Keratinocyte (primary cell): ENCODE data around the gene NACAD. TPM values are rescaled to one million over a fixed set of nuclear protein-coding genes. Genes with fewer than 3 reads are reported as not detected.

Experiments
- DNase-seq: peaks from one replicate; pipeline ENCODE4 v3.0.0-alpha.2; 2011; ENCODE audit warnings: low read depth, missing footprints, low spot score
- FAIRE-seq: peaks from 2 replicates; lab custom pipeline; 2011; peaks lifted over from hg19 to GRCh38; lab: Jason Lieb, UNC
- H2AFZ ChIP-seq: 2 replicates; pipeline ENCODE4 v1.6.0; 2012; ENCODE audit warnings: low read length, control low read depth, inconsistent platforms; ENCODE audit not compliant: control insufficient read depth
- H3K27ac ChIP-seq: 2 replicates; pipeline ENCODE4 v1.5.1; 2011; ENCODE audit warnings: low read length; ENCODE audit not compliant: control insufficient read depth, insufficient read depth
- H3K27me3 ChIP-seq: 3 replicates; pipeline ENCODE4 v1.6.0; 2011; ENCODE audit warnings: low read length; ENCODE audit not compliant: control insufficient read depth, insufficient read depth; ENCODE audit errors: extremely low read depth
- H3K36me3 ChIP-seq, 2 experiments: 2 replicates in 1 of 2; 3 replicates in 1 of 2; pipeline ENCODE4 v1.5.1; 2011; ENCODE audit warnings: low read length in 2 of 2, mild to moderate bottlenecking in 1 of 2; ENCODE audit not compliant: control insufficient read depth in 2 of 2, insufficient read depth in 2 of 2; ENCODE audit errors: extremely low read depth in 1 of 2
- H3K4me1 ChIP-seq: 3 replicates; pipeline ENCODE4 v1.5.1; 2011; ENCODE audit warnings: low read length; ENCODE audit not compliant: control insufficient read depth, insufficient read depth; ENCODE audit errors: extremely low read depth
- H3K4me2 ChIP-seq: 3 replicates; pipeline ENCODE4 v1.6.0; 2011; ENCODE audit warnings: low read depth, low read length; ENCODE audit not compliant: control insufficient read depth, insufficient read depth; ENCODE audit errors: extremely low read depth
- H3K4me3 ChIP-seq, 3 experiments: fragments of 200-600 bp in 1 of 3; sonication (generic) in 1 of 3; 2 replicates in 2 of 3; 3 replicates in 1 of 3; pipeline ENCODE4 v1.5.1; 2011 to 2016; ENCODE audit warnings: low read length in 3 of 3, mild to moderate bottlenecking in 3 of 3, control low read depth in 2 of 3, inconsistent platforms in 1 of 3, low read depth in 1 of 3, mixed read lengths in 1 of 3, mixed run types in 1 of 3, moderate library complexity in 1 of 3; ENCODE audit not compliant: control insufficient read depth in 2 of 3, insufficient read depth in 2 of 3; ENCODE audit errors: extremely low read depth in 1 of 3
- H3K79me2 ChIP-seq: 2 replicates; pipeline ENCODE4 v1.6.0; 2012; ENCODE audit warnings: low read length; ENCODE audit not compliant: control insufficient read depth, insufficient read depth
- H3K9ac ChIP-seq: 3 replicates; pipeline ENCODE4 v1.6.0; 2011; ENCODE audit warnings: low read length; ENCODE audit not compliant: control insufficient read depth, insufficient read depth; ENCODE audit errors: extremely low read depth
- H3K9me1 ChIP-seq: 3 replicates; pipeline ENCODE4 v1.6.0; 2011; ENCODE audit warnings: low read length; ENCODE audit not compliant: control insufficient read depth, insufficient read depth; ENCODE audit errors: extremely low read depth
- H3K9me3 ChIP-seq: 2 replicates; pipeline ENCODE4 v1.5.1; 2012; ENCODE audit warnings: low read depth, low read length; ENCODE audit not compliant: control insufficient read depth
- H4K20me1 ChIP-seq: 3 replicates; pipeline ENCODE4 v1.6.0; 2011; ENCODE audit warnings: low read length; ENCODE audit not compliant: control insufficient read depth, insufficient read depth; ENCODE audit errors: extremely low read depth
- CTCF ChIP-seq, 3 experiments: IDR thresholded peaks in 1 of 3; conservative IDR thresholded peaks in 1 of 3; optimal IDR thresholded peaks in 1 of 3; 2 replicates in 2 of 3; 3 replicates in 1 of 3; pipeline versions ENCODE3 to v1.5.1; 2011; ENCODE audit warnings: low read length in 3 of 3, mild to moderate bottlenecking in 3 of 3, moderate library complexity in 2 of 3, control low read depth in 1 of 3, inconsistent platforms in 1 of 3; ENCODE audit not compliant: insufficient read depth in 2 of 3; ENCODE audit errors: extremely low read depth in 1 of 3
- EZH2 ChIP-seq: IDR thresholded peaks from one replicate; pipeline ENCODE4 v1.6.1; 2012; ENCODE audit warnings: inconsistent platforms, mild to moderate bottlenecking, low read length, moderate library complexity
- dilution Hi-C: fragments of 300-500 bp; cut with MboI; formaldehyde crosslinking; loops from one replicate; pipeline ENCODE4 v1.7.0; 2020; ENCODE audit warnings: low sequenced_read_pairs; ENCODE audit not compliant: extremely low pct_ligation_motif_present
- polyA plus RNA-seq, 5 experiments: library from polyadenylated mRNA; depleted of rRNA in 3 of 5; stranded (reverse) in 3 of 5; stranded (forward) in 1 of 5; unstranded in 1 of 5; fragments of >200 nt; gene quantifications; 1 replicate in 1 of 5; 2 replicates in 3 of 5; 3 replicates in 1 of 5; pipeline versions ENCODE4 v1.2.1 to v1.2.3, GENCODE V29; 2011 to 2012; ENCODE audit warnings: missing spikeins in 2 of 5, low read depth in 1 of 5, low replicate concordance in 1 of 5

Gene NACAD
- polyA plus RNA-seq, 1 donor (not counting 4 experiments of a cell fraction or from before 2014, with no cell fraction given), result 0.14 TPM

GRCh38 chr7:45054442-45054841, 34.3 kb downstream of the NACAD start:
- Histone ChIP-seq H4K20me1 (no peaks in the 10 kb centered on the region), H3K27ac (no peak overlapping the region), H3K9me3 (no peaks in the 10 kb centered on the region), H3K9me1 (no peaks in the 10 kb centered on the region), H3K4me3 (no peak overlapping the region), H3K79me2 (peaks cover 38% of the 10 kb centered on the region), H3K4me1 (no peaks in the 10 kb centered on the region), H3K4me2 (no peak overlapping the region), H3K9ac (no peak overlapping the region), H3K36me3 (peaks cover 0 to 8% of the 10 kb centered on the region in 2 experiments), H2AFZ (no peak overlapping the region), H3K27me3 (no peaks in the 10 kb centered on the region)
- FAIRE-seq, result no peak
- TF ChIP-seq EZH2 (no peak), CTCF (optimal IDR thresholded peaks at IDR 0.05 in 1 of 3, IDR thresholded peaks at IDR 0.05 in 1 of 3, conservative IDR thresholded peaks at IDR 0.05 in 1 of 3; ENCODE audit: extremely low read depth in 1 of 3, insufficient read depth in 2 of 3, low read length in 3 of 3) (no peak)
- no peak for DNase-seq
- dilution Hi-C loops, result no loop called here

- H3K79me2 ChIP-seq, result peaks cover 38% of the 10 kb centered on the region
- FAIRE-seq, result no peak
Measured at GRCh38 chr7:45053941-45054340, 34.8 kb downstream of the NACAD start.

More at GRCh38 chr7:45053941-45054340, 34.8 kb downstream of the NACAD start:
- Histone ChIP-seq H3K9me1 (no peaks in the 10 kb centered on the region), H3K9me3 (no peaks in the 10 kb centered on the region), H3K27me3 (no peaks in the 10 kb centered on the region), H3K9ac (no peak overlapping the region), H3K4me3 (no peak overlapping the region), H3K4me1 (peaks cover 1% of the 10 kb centered on the region), H3K4me2 (no peak overlapping the region), H3K27ac (no peak overlapping the region), H2AFZ (no peak overlapping the region), H3K36me3 (peaks cover 0 to 8% of the 10 kb centered on the region in 2 experiments), H4K20me1 (no peaks in the 10 kb centered on the region)
- dilution Hi-C loops, result no loop called here
- no peak for DNase-seq
- TF ChIP-seq CTCF (optimal IDR thresholded peaks at IDR 0.05 in 1 of 3, IDR thresholded peaks at IDR 0.05 in 1 of 3, conservative IDR thresholded peaks at IDR 0.05 in 1 of 3; ENCODE audit: extremely low read depth in 1 of 3, insufficient read depth in 2 of 3, low read length in 3 of 3) (no peak), EZH2 (no peak)
